KMS-11 (cell line): ENCODE data around the gene LMNTD1.
"Not testable (repeated sequence)": the region's sequence is repeated elsewhere in the genome, so short reads cannot be mapped to it uniquely, and the experiment has no call there.

Experiments
- H2AFZ ChIP-seq: fragments of 200-600 bp; sonication (generic); 2 replicates; pipeline ENCODE4 v1.6.1; 2016; ENCODE audit warnings: antibody characterized with exemption, mixed run types, low read depth
- H3K27ac ChIP-seq: fragments of 200-600 bp; sonication (generic); 2 replicates; pipeline ENCODE4 v1.6.1; 2016; ENCODE audit warnings: mild to moderate bottlenecking, mixed run types
- H3K27me3 ChIP-seq: fragments of 200-600 bp; sonication (generic); 2 replicates; pipeline ENCODE4 v1.6.1; 2017; ENCODE audit warnings: mild to moderate bottlenecking, low read depth, mixed run types, moderate library complexity; ENCODE audit not compliant: insufficient read depth
- H3K36me3 ChIP-seq: fragments of 200-600 bp; sonication (generic); 2 replicates; pipeline ENCODE4 v1.6.1; 2017; ENCODE audit warnings: mild to moderate bottlenecking, mixed run types; ENCODE audit not compliant: insufficient read depth
- H3K4me1 ChIP-seq: fragments of 200-600 bp; sonication (generic); 2 replicates; pipeline ENCODE4 v1.6.1; 2016; ENCODE audit warnings: mild to moderate bottlenecking, low read depth, mixed run types; ENCODE audit not compliant: poor library complexity, severe bottlenecking
- H3K4me2 ChIP-seq: fragments of 200-600 bp; sonication (generic); 2 replicates; pipeline ENCODE4 v1.7.0; 2016; ENCODE audit warnings: mild to moderate bottlenecking, mixed run types
- H3K4me3 ChIP-seq: fragments of 200-600 bp; sonication (generic); IDR thresholded peaks from 2 replicates; pipeline ENCODE4 v1.6.1; 2017; ENCODE audit warnings: low read depth, low read length, mixed read lengths; ENCODE audit not compliant: insufficient read depth
- H3K79me2 ChIP-seq: fragments of 200-600 bp; sonication (generic); 2 replicates; pipeline ENCODE4 v1.6.1; 2016; ENCODE audit warnings: low read depth, mixed run types; ENCODE audit not compliant: insufficient read depth
- H3K9ac ChIP-seq: fragments of 200-600 bp; sonication (generic); 2 replicates; pipeline ENCODE4 v1.6.1; 2016; ENCODE audit warnings: mild to moderate bottlenecking, mixed run types
- H4K20me1 ChIP-seq: fragments of 200-600 bp; sonication (generic); 2 replicates; pipeline ENCODE4 v1.6.1; 2016; ENCODE audit warnings: mild to moderate bottlenecking, mixed run types; ENCODE audit not compliant: insufficient read depth
- TF ChIP-seq, protein P1 (sequence below): fragments of 200-600 bp; sonication (generic); conservative IDR thresholded peaks from 2 replicates; pipeline ENCODE4 v1.6.1; 2017; ENCODE audit warnings: low read depth, mild to moderate bottlenecking, antibody characterized with exemption, low read length, moderate library complexity, mixed read lengths

The LMNTD1 gene

DNA sequence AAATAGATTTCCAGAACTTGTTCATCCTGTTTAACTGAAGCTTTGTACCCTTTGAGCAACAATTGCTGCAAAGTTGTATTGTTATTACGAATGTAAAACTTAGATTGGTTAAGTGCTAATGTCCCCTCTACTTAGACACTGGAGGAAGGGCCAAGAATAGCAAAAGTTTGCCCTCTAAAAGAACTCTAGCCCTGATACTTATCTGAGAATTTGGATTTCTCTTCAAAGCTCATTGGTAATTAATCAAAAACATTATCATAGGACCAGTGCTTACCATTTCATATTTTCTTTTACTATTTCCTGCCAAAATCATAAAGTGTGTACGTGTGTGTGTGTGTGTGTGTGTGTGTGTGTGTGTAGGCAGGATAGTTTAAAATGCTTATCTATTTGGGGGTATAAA lies 58.2 kb downstream of the LMNTD1 start:
- no peak overlapping the region for H2AFZ ChIP-seq

DNA sequence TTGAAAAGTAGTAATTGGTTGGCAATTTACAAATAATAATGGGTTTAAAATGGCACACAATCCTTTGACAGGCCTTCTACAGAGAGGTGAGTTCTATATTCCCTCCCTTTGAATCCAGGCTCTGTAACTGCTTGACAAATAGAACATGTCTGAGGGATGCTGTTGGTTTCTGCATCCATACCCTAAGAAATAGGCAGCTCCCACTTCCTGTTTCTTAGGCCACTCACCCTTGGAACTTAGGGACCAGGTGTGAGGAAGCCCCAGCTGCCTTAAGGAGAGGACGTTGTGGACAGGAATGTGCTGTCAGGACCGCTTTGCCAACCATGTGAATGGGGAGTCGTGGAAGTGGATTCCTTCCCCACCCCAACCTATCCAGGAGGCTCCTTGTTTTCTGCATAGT lies 59.4 kb downstream of the LMNTD1 start:
- Histone ChIP-seq H3K27me3 (no peaks in the 10 kb centered on the region), H3K4me3 (no peak overlapping the region), H3K36me3 (no peaks in the 10 kb centered on the region), H3K4me2 (no peak overlapping the region), H3K9ac (no peak overlapping the region), H4K20me1 (no peaks in the 10 kb centered on the region), H3K4me1 (no peaks in the 10 kb centered on the region), H3K79me2 (no peaks in the 10 kb centered on the region), H3K27ac (no peak overlapping the region), H2AFZ (no peak overlapping the region)
- TF ChIP-seq, protein P1, sequence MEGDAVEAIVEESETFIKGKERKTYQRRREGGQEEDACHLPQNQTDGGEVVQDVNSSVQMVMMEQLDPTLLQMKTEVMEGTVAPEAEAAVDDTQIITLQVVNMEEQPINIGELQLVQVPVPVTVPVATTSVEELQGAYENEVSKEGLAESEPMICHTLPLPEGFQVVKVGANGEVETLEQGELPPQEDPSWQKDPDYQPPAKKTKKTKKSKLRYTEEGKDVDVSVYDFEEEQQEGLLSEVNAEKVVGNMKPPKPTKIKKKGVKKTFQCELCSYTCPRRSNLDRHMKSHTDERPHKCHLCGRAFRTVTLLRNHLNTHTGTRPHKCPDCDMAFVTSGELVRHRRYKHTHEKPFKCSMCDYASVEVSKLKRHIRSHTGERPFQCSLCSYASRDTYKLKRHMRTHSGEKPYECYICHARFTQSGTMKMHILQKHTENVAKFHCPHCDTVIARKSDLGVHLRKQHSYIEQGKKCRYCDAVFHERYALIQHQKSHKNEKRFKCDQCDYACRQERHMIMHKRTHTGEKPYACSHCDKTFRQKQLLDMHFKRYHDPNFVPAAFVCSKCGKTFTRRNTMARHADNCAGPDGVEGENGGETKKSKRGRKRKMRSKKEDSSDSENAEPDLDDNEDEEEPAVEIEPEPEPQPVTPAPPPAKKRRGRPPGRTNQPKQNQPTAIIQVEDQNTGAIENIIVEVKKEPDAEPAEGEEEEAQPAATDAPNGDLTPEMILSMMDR, result no peak

More for the DNA sequence above, 58.2 kb downstream of the LMNTD1 start:
- H3K4me2 ChIP-seq, result no peak overlapping the region
- no peak overlapping the region for H3K4me3 ChIP-seq
- no peaks in the 10 kb centered on the region for H3K79me2 ChIP-seq
- H4K20me1 ChIP-seq, result no peaks in the 10 kb centered on the region
- no peak overlapping the region for H3K27ac ChIP-seq
- TF ChIP-seq, protein P1, result no peak
- H3K36me3 ChIP-seq, result no peaks in the 10 kb centered on the region
- no peaks in the 10 kb centered on the region for H3K4me1 ChIP-seq
- no peak overlapping the region for H3K9ac ChIP-seq
- no peaks in the 10 kb centered on the region for H3K27me3 ChIP-seq

DNA sequence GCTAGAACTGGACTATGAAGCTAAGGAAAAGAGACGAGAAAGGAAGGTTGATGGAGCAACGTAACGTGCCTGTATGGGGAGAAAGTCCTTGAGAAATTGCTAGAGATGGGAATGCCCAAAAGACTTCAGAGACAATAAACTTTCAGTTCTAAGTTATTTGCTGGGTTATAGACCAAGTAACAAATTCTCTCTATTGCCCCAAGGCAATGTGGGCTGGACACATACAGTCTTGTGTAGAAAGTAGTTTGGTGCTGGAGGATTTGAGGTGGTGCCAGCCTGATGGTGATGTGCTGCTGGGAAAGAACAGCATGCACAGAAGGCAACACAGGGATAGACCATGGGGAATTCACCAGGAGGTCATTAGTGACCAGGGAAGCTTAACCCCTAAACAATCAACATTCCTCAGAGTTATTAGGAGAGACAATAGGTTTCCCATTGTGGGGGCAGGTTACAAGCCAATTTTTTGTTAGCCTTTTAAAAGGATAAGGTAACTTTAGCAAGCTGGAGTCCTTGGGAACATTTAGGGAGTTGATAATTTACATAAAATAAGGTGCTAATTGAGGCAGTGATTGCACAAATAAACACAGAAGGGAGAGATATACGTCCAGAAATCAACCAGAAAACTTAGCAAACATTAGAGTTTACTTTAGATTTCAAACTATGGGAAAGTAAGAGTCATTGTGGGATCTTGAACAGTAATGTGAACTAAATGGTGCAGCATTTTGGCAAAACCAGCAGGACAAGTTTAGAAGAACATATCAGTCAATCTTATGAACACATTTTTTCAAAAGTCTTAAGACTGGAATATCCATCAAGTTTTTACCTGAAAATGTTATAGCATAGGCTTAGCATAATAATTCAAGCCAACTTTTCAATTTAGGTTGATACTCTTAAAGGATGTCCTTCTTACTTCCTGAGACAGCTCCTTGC lies 61.4 kb downstream of the LMNTD1 start:
- Histone ChIP-seq H3K27me3 (no peaks in the 10 kb centered on the region), H3K27ac (no peak overlapping the region), H2AFZ (no peak overlapping the region), H3K4me3 (no peak overlapping the region), H3K79me2 (no peaks in the 10 kb centered on the region), H4K20me1 (no peaks in the 10 kb centered on the region), H3K4me2 (no peak overlapping the region), H3K4me1 (no peaks in the 10 kb centered on the region), H3K36me3 (no peaks in the 10 kb centered on the region), H3K9ac (no peak overlapping the region)
- TF ChIP-seq, protein P1, result no peak

DNA sequence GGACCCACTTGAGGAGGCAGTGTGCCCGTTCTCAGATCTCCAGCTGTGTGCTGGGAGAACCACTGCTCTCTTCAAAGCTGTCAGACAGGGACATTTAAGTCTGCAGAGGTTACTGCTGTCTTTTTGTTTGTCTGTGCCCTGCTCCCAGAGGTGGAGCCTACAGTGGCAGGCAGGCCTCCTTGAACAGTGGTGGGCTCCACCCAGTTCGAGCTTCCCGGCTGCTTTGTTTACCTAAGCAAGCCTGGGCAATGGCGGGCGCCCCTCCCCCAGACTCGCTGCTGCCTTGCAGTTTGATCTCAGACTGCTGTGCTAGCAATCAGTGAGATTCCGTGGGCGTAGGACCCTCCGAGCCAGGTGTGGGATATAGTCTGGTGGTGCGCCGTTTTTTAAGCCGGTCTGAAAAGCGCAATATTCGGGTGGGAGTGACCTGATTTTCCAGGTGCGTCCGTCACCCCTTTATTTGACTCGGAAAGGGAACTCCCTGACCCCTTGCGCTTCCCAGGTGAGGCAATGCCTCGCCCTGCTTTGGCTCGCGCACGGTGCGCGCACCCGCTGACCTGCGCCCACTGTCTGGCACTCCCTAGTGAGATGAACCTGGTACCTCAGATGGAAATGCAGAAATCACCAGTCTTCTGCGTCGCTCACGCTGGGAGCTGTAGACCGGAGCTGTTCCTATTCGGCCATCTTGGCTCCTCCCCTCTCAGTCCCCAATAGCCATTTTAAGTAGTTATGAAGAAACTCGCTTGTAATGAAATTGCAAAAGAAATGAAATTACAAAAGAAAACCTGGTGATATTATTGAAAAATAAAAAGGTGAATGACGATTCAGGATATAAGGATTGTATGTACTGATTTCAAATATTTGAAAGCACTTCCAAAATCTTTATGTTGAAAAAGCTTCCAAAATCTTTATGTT lies 63.9 kb downstream of the LMNTD1 start:
- H3K27me3 ChIP-seq, H3K4me3 ChIP-seq, H4K20me1 ChIP-seq, H3K36me3 ChIP-seq, H3K79me2 ChIP-seq, H3K9ac ChIP-seq, H3K27ac ChIP-seq, H3K4me2 ChIP-seq, H2AFZ ChIP-seq, H3K4me1 ChIP-seq: not testable (repeated sequence)
